ENCODE results near the gene ZNF213.
"Not testable (repeated sequence)": the region's sequence is repeated elsewhere in the genome, so short reads cannot be mapped to it uniquely, and the experiment has no call there.

Gene ZNF213

DNA sequence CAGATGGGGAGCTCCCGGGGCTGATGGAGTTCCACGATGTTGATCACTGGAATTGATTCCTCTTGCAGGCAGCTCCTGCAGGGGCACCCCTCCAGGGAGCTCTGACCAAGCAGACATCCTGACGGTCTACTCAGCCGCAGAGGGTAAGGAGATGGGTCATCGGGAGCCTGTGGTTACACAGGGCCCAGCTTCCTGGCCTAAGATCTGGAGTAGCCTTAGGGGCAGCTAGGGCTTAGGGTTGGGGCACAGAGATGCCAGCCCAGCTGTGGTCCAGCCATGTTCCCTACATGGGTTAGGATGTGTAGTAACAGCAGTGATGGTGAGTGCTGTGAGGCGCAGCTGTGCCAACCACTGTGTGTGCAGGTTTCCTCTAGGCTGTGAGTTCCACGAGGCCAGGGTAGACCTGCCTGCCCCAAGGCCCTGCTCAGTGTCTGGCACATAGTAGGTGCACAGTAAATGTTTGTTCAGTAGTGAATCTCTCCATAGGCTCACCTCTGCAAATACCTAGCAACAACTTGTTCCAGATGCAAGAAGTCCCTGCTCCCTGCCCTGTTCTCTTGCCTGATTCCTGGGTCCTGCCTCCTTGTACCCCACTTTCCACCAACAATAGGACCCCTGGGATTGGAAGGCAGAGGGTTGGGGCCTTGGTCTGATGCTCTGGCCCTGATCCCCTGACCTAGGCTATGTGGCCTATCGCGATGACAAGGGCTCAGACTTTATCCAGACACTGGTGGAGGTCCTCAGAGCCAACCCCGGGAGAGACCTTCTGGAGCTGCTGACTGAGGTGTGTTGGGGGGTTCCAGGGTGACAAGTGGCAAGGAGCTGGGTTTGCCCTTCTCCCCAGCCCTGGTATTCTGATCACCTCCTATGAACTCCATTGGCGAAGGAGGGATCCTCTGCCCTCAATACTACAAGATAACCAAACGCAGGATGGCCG is 13.7 kb downstream of the ZNF213 start:
- DNase-seq (ENCODE audit: low spot score): no peak

DNA sequence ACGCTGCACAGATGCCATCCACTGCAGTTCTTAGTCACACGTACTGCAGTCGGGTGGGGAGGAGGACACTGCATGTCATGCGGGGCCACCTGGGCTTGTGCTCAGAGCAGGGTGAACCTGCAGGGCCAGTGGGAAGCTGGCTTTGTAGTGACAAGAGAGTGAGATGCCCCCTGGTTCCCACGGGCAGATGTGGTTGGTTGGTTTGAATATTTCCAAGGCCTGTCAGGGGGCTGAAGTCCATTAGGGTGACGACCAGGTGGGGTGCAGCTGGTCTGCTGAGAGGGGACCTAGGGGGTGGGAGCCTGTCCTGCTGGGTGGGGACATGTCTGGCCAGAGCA is 14.3 kb downstream of the ZNF213 start:
- no peak for DNase-seq (ENCODE audit: low spot score)

DNA sequence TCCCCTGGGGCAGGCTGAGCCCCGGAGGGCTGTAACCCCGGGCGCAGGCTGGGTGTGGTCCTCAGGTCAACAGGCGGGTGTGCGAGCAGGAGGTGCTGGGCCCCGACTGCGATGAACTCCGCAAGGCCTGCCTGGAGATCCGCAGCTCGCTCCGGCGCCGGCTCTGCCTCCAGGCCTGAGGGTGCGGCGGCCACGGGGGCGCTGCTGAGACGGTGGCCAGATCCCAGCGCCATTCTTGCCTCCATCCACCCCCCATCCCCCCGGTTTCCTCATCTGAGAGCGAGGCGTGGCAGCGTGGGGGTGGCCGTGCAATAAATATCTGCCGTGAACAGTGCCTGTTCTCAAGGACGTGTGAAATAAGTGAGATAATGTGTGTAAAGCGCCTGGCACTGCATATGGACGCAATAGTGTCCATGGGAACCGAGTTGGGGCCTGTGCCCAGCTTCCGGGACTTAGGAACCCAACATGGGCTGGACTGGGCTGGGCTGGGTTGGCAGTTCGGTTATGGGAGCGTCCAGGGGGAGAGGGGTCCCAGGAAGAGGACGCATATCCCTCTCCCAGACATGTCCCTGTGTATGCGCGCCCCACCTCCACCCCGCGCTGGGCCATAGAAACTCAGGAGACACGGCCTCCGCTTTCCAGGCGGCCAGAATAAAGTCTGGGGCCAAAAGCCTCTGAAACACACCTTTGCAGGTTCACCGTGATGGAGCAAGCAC is 15.0 kb downstream of the ZNF213 start:
- peak; percentile 90 for DNase-seq (ENCODE audit: low spot score)

DNA sequence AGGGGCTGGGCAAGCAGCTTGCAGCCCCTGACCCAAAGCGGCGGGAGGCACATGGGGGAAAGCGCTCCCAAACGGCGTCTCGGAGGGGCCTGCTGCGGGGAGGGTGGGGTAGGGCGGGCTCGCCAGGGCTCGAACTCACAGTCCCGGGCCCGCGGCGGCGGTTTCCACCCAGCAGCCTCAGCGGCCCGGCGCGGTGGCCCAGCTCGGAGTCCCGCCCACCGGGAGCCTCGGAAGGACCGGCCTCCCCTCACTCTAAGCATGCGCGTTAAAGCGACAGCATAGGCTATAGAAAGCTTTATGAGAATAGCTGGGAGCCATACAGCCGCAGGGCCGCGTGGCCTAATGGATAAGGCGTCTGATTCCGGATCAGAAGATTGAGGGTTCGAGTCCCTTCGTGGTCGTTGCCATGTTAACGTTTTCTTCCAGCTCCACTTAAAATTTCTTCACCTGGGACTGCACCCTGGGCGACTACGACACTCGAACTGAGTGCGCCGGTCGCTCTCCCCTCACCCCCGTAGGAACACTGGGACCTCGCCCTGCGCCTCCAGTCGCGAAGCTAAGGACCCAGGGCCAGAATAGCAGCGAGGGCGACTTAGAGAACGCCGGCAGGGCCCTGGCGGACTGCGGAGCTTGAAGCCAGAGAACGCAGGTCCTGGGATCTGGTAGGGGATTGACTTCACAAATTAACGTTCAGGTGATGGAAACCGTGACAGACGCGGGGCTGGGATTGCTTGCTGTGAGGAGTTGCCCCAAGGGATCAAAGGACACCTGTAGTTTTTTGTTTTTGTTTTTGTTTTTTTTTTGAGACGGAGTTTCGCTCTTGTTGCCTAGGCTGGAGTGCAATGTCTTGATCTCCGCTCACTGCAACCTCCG is 15.8 kb downstream of the ZNF213 start:
- DNase-seq (ENCODE audit: low spot score): peak; percentile 95

DNA sequence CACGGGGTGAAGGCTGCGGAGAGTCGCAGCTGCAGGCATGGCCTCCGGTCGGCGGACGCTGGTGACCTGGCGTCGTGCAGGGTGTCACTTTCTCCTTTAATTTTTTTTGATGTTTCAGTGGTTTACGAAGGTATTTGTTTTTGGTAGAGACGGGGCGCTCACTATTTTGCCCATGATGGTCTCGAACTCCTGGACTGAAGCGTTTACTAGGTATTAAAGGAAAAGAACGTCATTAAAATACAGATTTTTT is 17.1 kb downstream of the ZNF213 start:
- no peak for DNase-seq (ENCODE audit: low spot score)

DNA sequence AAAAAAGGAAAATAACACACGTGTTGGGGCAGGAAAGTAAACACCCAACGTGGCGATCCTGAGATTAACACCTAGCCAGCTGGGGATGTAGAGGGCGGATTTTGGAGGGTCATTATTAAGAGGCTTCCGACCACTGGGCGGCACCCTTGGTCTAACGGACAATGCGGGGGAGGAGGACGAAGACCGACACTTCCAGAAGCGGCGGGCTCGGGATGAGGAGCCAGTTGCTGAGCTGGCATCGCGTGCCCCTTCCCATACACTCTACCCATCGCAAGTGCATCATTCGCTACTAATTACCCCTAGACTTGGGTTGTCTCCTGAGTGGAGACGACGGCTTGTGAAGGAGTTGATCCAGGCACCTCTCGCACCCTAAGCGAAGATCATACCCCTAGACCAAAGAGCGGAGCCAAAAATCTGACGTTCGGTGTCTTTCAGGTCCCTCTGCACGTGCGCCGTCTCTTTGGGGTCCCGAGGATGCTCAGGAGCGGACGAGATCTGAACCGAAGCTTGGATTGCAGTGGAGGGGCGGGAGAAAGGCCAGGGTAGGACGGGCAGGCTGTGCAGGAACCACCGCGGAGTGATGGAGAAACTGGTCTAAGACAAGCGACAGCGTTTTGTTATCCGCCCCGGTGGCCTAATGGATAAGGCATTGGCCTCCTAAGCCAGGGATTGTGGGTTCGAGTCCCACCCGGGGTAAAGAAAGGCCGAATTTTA is 17.6 kb downstream of the ZNF213 start:
- peak; percentile 61 for DNase-seq (ENCODE audit: low spot score)

DNA sequence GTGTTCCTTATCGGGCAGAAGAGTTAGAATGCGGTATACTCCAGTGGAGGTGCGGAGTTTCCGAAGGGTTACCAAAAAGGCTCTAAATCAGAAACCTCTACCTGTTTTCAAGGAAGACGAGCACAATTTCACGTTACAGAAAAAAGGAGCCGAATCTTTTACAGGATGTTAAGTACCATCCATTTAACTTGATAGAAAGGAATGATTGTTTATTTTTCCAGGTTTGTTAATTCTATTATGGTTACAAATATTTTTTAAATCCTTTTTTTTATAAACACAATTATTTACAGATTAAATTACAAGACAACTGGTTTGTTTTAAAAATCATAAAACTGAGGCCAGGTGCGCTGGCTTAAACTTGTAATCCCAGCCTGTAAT is 18.2 kb downstream of the ZNF213 start:
- DNase-seq (ENCODE audit: low spot score): no peak

DNA sequence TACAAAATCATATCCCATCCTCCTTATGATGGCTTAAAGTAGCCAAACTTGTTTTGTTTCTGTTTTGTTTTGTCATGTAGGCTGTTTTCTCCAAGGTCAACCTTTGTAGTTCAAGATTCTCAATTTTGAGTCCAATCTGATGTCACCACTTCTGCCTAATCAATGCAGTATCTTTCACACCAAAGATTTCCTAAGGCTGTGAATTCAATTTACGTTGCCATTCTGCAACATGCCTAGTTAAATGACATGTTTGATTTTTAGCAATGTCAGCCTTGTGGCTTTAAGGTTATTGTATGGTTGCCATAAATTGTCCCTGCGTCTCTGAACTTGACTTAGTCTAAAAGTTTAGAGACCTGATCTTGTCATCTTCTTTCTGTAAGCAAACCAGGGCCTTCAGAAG is 20.4 kb downstream of the ZNF213 start:
- no peak for DNase-seq (ENCODE audit: low spot score)

DNA sequence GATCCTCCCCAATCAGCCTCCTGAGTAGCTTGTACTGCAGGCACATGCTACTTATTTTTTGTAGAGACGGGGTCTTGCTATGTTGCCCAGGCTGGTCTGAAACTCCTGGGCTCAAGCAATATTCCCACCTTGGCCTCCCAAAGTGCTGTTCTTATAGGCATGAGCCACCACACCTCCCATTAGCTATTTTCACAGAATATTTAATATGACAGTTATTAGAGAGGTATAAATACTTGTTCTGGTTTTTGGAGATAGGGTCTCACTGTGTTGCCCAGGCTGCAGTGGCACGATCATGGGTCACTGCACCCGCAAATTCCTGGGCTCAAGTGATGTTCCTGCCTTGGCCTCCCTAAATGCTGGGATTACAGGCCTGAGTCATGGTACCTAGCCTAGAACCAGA is 21.1 kb downstream of the ZNF213 start:
- DNase-seq (ENCODE audit: low spot score): no peak

DNA sequence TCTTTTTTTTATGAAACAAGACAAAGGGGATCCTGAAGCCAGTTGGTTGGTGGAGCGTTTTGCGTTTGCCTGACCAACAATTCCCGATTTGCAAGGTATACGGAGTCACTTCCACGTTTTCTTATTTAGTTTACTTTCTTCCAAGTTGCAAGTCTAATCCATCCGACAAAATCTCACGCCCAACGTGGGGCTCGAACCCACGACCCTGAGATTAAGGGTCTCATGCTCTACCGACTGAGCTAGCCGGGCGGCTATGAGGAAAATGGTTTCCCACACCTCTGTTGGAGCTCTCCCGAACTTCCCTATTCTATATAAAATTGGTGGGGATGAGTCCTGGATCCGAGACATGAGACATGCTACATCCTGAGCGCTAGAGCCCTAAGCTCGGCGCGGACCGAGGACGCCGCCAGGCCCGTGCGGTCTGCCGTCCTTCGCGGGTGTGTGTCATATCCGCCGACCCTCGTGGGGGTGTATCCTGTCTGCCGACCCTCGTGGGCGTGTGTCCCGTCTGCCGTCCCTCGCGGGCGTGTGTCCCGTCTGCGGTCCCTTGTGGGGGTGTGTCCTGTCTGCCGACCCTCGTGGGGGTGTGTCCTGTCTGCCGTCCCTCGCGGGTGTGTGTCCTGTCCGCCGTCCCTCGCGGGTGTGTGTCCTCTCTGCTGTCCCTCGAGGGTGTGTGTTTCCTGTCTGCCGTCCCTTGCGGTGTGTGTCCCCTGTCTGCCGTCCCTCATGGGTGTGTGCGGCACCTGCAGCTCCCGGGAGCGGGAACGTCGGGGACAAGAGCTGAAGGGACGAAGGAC is 22.6 kb downstream of the ZNF213 start:
- DNase-seq (ENCODE audit: low spot score): no peak

DNA sequence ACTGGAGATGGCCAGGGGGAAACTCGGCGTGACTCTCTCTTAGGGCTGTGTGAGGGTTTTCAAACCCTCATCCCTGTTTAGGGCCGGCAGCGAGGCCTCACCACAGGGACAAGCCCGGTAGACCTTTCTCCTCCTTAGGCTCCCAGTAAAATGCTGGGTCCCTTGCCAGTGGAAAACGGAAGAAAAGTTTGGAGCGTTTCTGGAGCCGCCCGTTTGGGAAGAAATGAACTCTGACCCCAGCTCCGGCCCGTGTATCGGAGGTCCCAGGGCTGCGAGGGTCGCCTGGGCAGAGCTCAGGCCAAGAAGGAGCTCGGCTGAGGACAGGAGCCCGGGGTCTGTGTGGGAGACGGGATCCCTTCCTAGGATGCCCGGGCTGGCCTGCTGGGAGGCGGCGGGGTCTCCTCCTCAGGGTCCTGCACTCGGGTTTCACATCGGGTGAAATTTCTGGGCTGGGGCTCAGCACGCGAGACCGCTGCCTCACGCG is 23.2 kb downstream of the ZNF213 start:
- no peak for DNase-seq (ENCODE audit: low spot score)

DNA sequence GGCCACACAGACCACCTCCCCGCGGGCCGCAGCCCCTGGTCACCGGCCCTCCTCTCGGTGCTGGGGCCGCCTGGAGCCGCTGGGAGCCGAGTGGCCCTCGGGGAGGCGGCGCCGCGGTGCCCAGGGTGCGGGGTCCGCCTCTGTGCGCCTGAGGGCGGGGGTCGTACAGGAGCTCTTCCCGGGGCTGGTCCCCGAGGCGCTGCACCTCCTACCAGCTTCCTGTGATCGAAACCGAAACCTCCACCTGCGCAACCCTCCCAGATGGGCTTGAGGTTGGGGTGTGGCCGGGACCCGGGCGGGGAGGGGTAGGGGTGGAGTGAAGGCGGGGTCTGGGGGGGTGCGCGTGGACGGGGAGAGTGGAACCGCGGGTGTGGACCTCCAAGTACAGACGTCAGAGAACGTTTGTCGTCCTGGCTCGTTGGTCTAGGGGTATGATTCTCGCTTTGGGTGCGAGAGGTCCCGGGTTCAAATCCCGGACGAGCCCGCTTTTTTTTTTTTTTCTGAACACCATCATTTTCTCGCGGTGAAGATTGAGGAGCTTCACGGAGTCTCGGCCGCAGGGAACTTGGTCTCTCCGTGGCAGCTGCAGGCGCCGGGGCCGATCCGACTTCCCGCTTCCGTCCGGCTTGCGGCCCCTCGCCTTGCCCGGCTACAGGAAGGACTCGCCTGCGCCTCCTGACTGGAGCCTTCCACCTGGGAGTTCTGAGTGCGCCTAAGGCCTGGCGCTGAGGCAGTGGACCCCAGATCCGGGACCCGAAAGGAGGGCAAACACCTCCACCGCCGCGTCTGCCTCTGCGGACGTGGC is 23.9 kb downstream of the ZNF213 start:
- peak; percentile 81 for DNase-seq (ENCODE audit: low spot score)

DNA sequence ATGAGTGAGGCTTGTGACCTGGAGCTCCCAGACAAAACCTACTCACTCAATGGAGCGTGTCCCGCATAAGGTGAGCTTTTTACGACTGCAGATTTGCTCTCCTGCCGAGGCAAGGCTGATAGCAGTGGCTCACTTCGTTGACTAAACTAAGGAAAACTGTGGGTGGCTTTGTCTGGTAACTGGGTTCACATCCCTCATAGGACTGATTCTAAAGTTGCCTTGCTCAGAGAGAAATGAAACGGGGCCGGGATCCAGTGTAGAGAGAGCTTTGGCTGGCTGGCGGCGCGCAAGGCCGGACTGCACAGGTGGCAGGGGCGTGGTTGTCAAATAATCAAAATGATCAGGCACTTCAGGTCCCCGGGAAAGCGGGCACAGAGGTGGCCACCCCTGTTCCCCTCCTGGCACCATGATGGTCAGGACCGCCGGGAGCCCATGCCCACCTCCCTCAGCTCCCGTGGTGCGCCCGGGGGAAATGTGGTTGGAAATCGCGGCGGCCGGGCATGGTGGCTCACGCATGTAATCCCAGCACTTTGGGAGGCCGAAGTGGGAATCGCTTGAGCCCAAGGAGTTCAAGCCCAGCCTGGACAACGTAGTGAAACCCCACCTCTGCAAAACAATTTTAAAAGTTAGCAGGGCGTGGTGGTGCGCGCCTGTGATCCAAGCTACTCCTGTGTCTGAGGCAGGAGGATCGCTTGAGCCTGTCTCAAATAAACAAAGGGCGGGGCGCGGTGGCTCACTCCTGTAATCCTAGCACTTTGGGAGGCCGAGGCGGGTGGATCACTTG is 26.6 kb downstream of the ZNF213 start:
- no peak for DNase-seq (ENCODE audit: low spot score)

DNA sequence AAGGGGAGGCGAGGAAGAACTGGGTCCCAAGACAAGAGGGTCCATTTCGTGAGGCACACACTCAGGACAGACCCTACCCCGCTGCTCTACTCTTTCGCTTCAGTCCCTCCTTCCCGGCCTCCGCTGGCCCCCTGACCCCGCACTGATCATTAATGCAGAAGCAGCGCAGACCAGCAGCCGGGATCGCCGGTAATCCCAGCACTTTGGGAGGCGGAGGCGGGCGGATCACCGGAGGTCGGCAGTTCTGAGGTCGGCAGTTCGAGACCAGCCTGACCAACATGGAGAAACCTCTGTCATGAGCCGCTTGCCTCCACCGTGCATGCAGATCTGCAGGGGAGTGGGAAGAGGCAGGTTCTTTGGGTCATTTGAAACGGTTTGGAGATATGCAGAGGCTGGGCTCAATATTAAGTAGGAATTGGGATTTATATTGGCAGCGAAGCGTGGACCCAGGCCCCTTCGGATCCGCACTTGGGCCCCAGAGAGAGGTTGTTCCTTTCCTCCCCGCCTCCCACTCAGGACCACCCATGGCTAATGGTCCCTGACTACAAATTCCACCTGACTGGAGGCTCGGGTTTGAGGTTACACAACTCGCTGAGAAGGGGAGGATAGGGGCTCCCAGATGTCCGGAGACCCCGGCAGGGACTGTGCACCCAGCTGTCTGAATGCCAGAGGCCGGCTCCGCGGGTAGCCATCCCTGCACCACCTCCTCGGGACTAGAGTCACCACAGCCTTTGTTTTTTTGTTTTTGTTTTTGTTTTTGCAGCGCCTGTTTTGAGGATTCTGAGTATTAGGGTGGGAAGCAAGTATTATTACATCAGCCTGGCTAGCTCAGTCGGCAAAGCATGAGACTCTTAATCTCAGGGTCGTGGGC is 29.5 kb downstream of the ZNF213 start:
- no peak for DNase-seq (ENCODE audit: low spot score)

DNA sequence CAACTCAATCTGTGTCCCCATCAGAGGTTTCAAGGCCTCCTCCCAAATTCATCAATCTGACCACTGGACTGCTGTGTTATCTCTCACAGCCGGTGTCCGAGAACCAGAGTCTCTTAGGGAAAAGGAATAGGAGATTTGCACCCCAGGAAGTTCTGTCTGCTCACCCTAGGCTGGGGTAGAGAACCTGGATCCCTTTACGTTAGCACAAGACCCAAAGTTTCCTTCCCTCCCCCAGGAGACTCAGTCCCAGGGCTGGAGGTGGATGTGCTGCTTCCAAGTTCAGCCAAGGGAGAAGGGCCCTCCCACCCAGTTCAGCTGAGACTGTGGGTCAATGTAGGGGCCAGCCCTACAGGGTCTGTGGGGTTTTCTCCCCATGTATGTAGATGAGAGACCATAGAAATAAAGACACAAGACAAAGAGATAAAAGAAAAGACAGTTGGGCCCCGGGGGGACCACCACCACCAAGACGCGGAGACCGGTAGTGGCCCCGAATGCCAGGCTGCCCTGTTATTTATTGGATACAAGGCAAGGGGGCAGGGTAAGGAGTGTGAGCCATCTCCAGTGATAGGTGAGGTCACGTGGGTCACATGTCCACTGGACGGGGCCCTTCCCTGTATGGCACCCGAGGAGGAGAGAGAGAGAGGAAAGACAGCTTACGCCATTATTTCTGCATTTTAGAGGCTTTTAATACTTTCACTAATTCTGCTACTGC is 30.4 kb downstream of the ZNF213 start:
- DNase-seq (ENCODE audit: low spot score): no peak

DNA sequence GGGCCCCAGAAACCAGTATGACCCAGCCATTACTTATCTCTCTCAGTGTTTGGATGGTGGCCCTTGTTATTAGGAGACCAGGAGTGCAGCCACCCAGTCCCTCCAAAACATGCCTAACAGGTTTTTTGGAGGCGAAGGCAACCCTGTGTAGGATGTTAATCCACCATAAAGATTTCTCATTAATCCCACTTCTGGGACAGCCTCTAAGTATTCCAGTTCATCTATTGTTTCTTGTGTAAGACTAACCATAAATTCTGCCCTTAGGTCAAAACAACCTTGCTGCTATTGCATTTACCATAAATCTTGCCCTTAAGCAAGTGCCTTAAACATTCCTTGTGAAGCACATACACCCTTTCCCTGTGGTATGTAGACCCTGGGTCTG is 31.7 kb downstream of the ZNF213 start:
- no peak for DNase-seq (ENCODE audit: low spot score)

DNA sequence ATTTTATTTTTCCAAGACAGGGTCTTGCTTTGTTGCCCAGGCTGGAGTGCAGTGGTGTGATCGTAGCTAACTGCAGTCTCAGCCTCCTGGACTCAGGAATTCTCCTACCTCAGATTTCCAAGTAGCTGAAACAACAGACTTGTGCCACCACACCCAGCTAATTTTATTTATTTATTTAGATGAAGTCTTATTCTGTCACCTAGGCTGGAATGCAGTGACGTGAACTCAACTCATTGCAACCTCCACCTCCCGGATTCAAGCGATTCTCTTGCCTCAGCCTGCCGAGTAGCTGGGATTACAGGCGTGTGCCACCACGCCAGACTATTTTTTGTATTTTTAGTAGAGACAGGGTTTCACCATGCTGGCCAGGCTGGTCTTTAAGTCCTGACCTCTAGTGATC is 33.9 kb downstream of the ZNF213 start:
- not testable (repeated sequence) for DNase-seq (ENCODE audit: low spot score)

All from iPS-NIHi11 (cell line).